GM23338 (cell line): ENCODE data around the gene GIPC2. TPM values are rescaled to one million over a fixed set of nuclear protein-coding genes. Genes with fewer than 3 reads are reported as not detected.

Experiments used
- ATAC-seq: fragments of 200-7000 bp; cut with Tn5 transposase; 3 replicates; pipeline ENCODE4 v1.9.1; 2020
- DNase-seq: peaks from one replicate; pipeline ENCODE4 v3.0.0-alpha.2; 2015; ENCODE audit warnings: low spot score
- H2AFZ ChIP-seq: fragments of 200-600 bp; sonication (generic); 2 replicates; pipeline ENCODE4 v1.8.0; 2016; ENCODE audit warnings: antibody characterized with exemption, mild to moderate bottlenecking, moderate library complexity
- H3F3A ChIP-seq: fragments of 200-600 bp; sonication (generic); replicated peaks from 2 replicates; pipeline ENCODE4 v1.8.0; 2017; ENCODE audit warnings: antibody characterized with exemption, mixed run types, low read depth
- H3K27ac ChIP-seq: fragments of 200-600 bp; sonication (generic); 2 replicates; pipeline ENCODE4 v1.6.1; 2016; ENCODE audit warnings: low read depth
- H3K27me3 ChIP-seq: fragments of 200-600 bp; sonication (generic); 2 replicates; pipeline ENCODE4 v1.8.0; 2016; ENCODE audit warnings: mild to moderate bottlenecking, mixed run types, moderate library complexity; ENCODE audit not compliant: insufficient read depth
- H3K36me3 ChIP-seq: fragments of 200-600 bp; sonication (generic); 2 replicates; pipeline ENCODE4 v1.8.0; 2016; ENCODE audit warnings: mild to moderate bottlenecking; ENCODE audit not compliant: insufficient read depth
- H3K4me1 ChIP-seq: fragments of 200-600 bp; sonication (generic); 2 replicates; pipeline ENCODE4 v1.8.0; 2016; ENCODE audit warnings: mild to moderate bottlenecking, moderate library complexity; ENCODE audit not compliant: insufficient read depth
- H3K4me2 ChIP-seq: fragments of 200-600 bp; sonication (generic); 2 replicates; pipeline ENCODE4 v1.7.1; 2017; ENCODE audit warnings: mixed run types
- H3K4me3 ChIP-seq: fragments of 200-600 bp; sonication (generic); 2 replicates; pipeline ENCODE4 v1.6.1; 2016; ENCODE audit warnings: mixed run types
- H3K79me2 ChIP-seq: fragments of 200-600 bp; sonication (generic); replicated peaks from 2 replicates; pipeline ENCODE4 v1.8.0; 2017; ENCODE audit warnings: mild to moderate bottlenecking; ENCODE audit not compliant: insufficient read depth
- H3K9me2 ChIP-seq: fragments of 200-600 bp; sonication (generic); 2 replicates; pipeline ENCODE4 v1.8.0; 2017; ENCODE audit not compliant: insufficient read depth
- H4K20me1 ChIP-seq: fragments of 200-600 bp; sonication (generic); replicated peaks from 2 replicates; pipeline ENCODE4 v1.8.0; 2017; ENCODE audit warnings: mild to moderate bottlenecking; ENCODE audit not compliant: insufficient read depth
- H3K27ac Mint-ChIP-seq: 2 replicates; pipeline ENCODE4 v1.8.0; 2020; ENCODE audit warnings: inconsistent platforms, mild to moderate bottlenecking, moderate library complexity, mixed read lengths
- H3K27me3 Mint-ChIP-seq: 3 replicates; pipeline ENCODE4 v1.8.0; 2022; ENCODE audit warnings: low read depth, mild to moderate bottlenecking, moderate library complexity, mixed read lengths, inconsistent platforms; ENCODE audit not compliant: insufficient read depth, poor library complexity
- H3K36me3 Mint-ChIP-seq: 3 replicates; pipeline ENCODE4 v1.8.0; 2021; ENCODE audit warnings: low read depth, mild to moderate bottlenecking, inconsistent platforms, moderate library complexity, mixed read lengths
- H3K4me1 Mint-ChIP-seq: 3 replicates; pipeline ENCODE4 v1.8.0; 2020; ENCODE audit warnings: mild to moderate bottlenecking, inconsistent platforms, mixed read lengths
- H3K4me3 Mint-ChIP-seq: 3 replicates; pipeline ENCODE4 v1.8.0; 2021; ENCODE audit warnings: moderate library complexity, mild to moderate bottlenecking, inconsistent platforms, mixed read lengths
- H3K9me3 Mint-ChIP-seq: 3 replicates; pipeline ENCODE4 v1.8.0; 2020; ENCODE audit warnings: moderate library complexity, mild to moderate bottlenecking, inconsistent platforms, mixed read lengths
- CREB1 ChIP-seq: fragments of 250-450 bp; sonication (Bioruptor Pico); IDR thresholded peaks from 2 replicates; pipeline ENCODE4 v1.5.0; 2020; ENCODE audit warnings: low read depth, mild to moderate bottlenecking, moderate library complexity
- CTCF ChIP-seq, 2 experiments: fragments of 200-600 bp in 1 of 2; sonication (generic) in 1 of 2; conservative IDR thresholded peaks; 2 replicates each; pipeline versions ENCODE4 v1.5.1 to v1.6.1; 2016 to 2017; ENCODE audit warnings: antibody characterized with exemption in 2 of 2, low read depth in 2 of 2, mild to moderate bottlenecking in 2 of 2, moderate library complexity in 1 of 2
- ETS1 ChIP-seq: IDR thresholded peaks from 2 replicates; pipeline ENCODE4 v1.6.1; 2016; ENCODE audit warnings: antibody characterized with exemption
- EZH2 ChIP-seq: fragments of 200-600 bp; sonication (generic); IDR thresholded peaks from one replicate; pipeline ENCODE4 v1.8.0; 2017; ENCODE audit warnings: antibody characterized with exemption, mild to moderate bottlenecking, low read depth; ENCODE audit not compliant: unreplicated experiment
- EZH2phosphoT487 ChIP-seq: fragments of 200-600 bp; sonication (generic); IDR thresholded peaks from one replicate; pipeline ENCODE4 v1.8.1; 2018; ENCODE audit warnings: antibody characterized with exemption; ENCODE audit not compliant: unreplicated experiment
- JUNB ChIP-seq: IDR thresholded peaks from one replicate; pipeline ENCODE4 v1.6.1; 2016; ENCODE audit warnings: antibody characterized with exemption; ENCODE audit not compliant: unreplicated experiment
- NANOG ChIP-seq: IDR thresholded peaks from 2 replicates; pipeline ENCODE4 v1.6.1; 2016; ENCODE audit warnings: antibody characterized with exemption, borderline replicate concordance
- POLR2AphosphoS5 ChIP-seq: IDR thresholded peaks from 2 replicates; pipeline ENCODE4 v1.6.1; 2016; ENCODE audit warnings: antibody characterized with exemption, low read depth
- REST ChIP-seq: IDR thresholded peaks from one replicate; pipeline ENCODE4 v1.6.1; 2018; ENCODE audit warnings: antibody characterized with exemption; ENCODE audit not compliant: unreplicated experiment
- STAT1 ChIP-seq: IDR thresholded peaks from one replicate; pipeline ENCODE4 v1.6.1; 2016; ENCODE audit warnings: antibody characterized with exemption; ENCODE audit not compliant: unreplicated experiment
- ZNF114 ChIP-seq: fragments of 250-450 bp; sonication (Bioruptor Pico); IDR thresholded peaks from 2 replicates; pipeline ENCODE4 v1.5.0; 2020; ENCODE audit warnings: mild to moderate bottlenecking, moderate library complexity
- ZNF331 ChIP-seq: fragments of 250-450 bp; sonication (Bioruptor Pico); IDR thresholded peaks from 2 replicates; pipeline ENCODE4 v1.5.0; 2020; ENCODE audit warnings: low read depth, mild to moderate bottlenecking, moderate library complexity
- polyA plus RNA-seq: library from polyadenylated mRNA; unstranded; fragments of >200 nt; fragmentation: Nextera tagmentation; extraction: Ambion mirVana; gene quantifications from 2 replicates; pipeline ENCODE4 v1.2.1, GENCODE V29; 2016
- total RNA-seq: library from RNA; depleted of rRNA; stranded (reverse); fragments of >200 nt; shearing (Covaris generic); gene quantifications from 2 replicates; pipeline ENCODE4 v1.2.3, GENCODE V29; 2014
- TF ChIP-seq, protein P1 (sequence below): fragments of 250-450 bp; sonication (Bioruptor Pico); IDR thresholded peaks from 2 replicates; pipeline ENCODE4 v1.5.0; 2020; ENCODE audit warnings: mild to moderate bottlenecking, moderate library complexity

The GIPC2 gene
- total and polyA plus RNA-seq, 2 experiments from 2014 or later: 1.2 to 1.5 TPM

- Mint-ChIP-seq H3K9me3 (no peaks in the 10 kb centered on the region), H3K36me3 (no peaks in the 10 kb centered on the region), H3K4me1 (no peaks in the 10 kb centered on the region), H3K4me3 (no peak overlapping the region), H3K27ac (no peak overlapping the region), H3K27me3 (peaks cover 4% of the 10 kb centered on the region)
- ATAC-seq (no peak), DNase-seq (no peak)
- H3K4me1 ChIP-seq: no peaks in the 10 kb centered on the region
- H4K20me1 ChIP-seq: no peaks in the 10 kb centered on the region
- no peak overlapping the region for H2AFZ ChIP-seq
- no peaks in the 10 kb centered on the region for H3K27me3 ChIP-seq
- no peak overlapping the region for H3K4me2 ChIP-seq
- no peaks in the 10 kb centered on the region for H3K79me2 ChIP-seq
- no peaks in the 10 kb centered on the region for H3F3A ChIP-seq
- peaks cover 3% of the 10 kb centered on the region; the same call in 1 of the 2 replicates for H3K9me2 ChIP-seq
- H3K36me3 ChIP-seq: no peaks in the 10 kb centered on the region
- no peak overlapping the region for H3K4me3 ChIP-seq
- no peak overlapping the region for H3K27ac ChIP-seq
- TF ChIP-seq ZNF331 (CRISPR knock-in tag) (no peak), ETS1 (no peak), NANOG (no peak), EZH2phosphoT487 (no peak), ZNF114 (CRISPR knock-in tag) (no peak), JUNB (no peak), POLR2AphosphoS5 (no peak), CTCF (conservative IDR thresholded peaks at IDR 0.05; ENCODE audit: low read depth in 2 of 2) (no peak), REST (no peak), STAT1 (no peak), EZH2 (no peak), CREB1 (no peak)
- TF ChIP-seq, protein P1, sequence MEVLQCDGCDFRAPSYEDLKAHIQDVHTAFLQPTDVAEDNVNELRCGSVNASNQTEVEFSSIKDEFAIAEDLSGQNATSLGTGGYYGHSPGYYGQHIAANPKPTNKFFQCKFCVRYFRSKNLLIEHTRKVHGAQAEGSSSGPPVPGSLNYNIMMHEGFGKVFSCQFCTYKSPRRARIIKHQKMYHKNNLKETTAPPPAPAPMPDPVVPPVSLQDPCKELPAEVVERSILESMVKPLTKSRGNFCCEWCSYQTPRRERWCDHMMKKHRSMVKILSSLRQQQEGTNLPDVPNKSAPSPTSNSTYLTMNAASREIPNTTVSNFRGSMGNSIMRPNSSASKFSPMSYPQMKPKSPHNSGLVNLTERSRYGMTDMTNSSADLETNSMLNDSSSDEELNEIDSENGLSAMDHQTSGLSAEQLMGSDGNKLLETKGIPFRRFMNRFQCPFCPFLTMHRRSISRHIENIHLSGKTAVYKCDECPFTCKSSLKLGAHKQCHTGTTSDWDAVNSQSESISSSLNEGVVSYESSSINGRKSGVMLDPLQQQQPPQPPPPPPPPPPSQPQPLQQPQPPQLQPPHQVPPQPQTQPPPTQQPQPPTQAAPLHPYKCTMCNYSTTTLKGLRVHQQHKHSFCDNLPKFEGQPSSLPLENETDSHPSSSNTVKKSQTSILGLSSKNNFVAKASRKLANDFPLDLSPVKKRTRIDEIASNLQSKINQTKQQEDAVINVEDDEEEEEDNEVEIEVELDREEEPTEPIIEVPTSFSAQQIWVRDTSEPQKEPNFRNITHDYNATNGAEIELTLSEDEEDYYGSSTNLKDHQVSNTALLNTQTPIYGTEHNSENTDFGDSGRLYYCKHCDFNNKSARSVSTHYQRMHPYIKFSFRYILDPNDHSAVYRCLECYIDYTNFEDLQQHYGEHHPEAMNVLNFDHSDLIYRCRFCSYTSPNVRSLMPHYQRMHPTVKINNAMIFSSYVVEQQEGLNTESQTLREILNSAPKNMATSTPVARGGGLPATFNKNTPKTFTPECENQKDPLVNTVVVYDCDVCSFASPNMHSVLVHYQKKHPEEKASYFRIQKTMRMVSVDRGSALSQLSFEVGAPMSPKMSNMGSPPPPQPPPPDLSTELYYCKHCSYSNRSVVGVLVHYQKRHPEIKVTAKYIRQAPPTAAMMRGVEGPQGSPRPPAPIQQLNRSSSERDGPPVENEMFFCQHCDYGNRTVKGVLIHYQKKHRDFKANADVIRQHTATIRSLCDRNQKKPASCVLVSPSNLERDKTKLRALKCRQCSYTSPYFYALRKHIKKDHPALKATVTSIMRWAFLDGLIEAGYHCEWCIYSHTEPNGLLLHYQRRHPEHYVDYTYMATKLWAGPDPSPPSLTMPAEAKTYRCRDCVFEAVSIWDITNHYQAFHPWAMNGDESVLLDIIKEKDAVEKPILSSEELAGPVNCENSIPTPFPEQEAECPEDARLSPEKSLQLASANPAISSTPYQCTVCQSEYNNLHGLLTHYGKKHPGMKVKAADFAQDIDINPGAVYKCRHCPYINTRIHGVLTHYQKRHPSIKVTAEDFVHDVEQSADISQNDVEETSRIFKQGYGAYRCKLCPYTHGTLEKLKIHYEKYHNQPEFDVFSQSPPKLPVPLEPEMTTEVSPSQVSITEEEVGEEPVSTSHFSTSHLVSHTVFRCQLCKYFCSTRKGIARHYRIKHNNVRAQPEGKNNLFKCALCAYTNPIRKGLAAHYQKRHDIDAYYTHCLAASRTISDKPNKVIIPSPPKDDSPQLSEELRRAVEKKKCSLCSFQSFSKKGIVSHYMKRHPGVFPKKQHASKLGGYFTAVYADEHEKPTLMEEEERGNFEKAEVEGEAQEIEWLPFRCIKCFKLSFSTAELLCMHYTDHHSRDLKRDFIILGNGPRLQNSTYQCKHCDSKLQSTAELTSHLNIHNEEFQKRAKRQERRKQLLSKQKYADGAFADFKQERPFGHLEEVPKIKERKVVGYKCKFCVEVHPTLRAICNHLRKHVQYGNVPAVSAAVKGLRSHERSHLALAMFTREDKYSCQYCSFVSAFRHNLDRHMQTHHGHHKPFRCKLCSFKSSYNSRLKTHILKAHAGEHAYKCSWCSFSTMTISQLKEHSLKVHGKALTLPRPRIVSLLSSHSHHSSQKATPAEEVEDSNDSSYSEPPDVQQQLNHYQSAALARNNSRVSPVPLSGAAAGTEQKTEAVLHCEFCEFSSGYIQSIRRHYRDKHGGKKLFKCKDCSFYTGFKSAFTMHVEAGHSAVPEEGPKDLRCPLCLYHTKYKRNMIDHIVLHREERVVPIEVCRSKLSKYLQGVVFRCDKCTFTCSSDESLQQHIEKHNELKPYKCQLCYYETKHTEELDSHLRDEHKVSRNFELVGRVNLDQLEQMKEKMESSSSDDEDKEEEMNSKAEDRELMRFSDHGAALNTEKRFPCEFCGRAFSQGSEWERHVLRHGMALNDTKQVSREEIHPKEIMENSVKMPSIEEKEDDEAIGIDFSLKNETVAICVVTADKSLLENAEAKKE (CRISPR knock-in tag): no peak
Observed at GRCh38 chr1:78070210-78070609, 24.4 kb downstream of the GIPC2 start.
